GM18870 (cell line): ENCODE data around the gene METRNL.
"Not testable (repeated sequence)": the region's sequence is repeated elsewhere in the genome, so short reads cannot be mapped to it uniquely, and the experiment has no call there.

Experiments
- ATAC-seq: cut with Tn5 transposase; IDR thresholded peaks from one replicate; pipeline ENCODE4 v1.9.1; 2021; ENCODE audit warnings: moderate library complexity; ENCODE audit not compliant: unreplicated experiment

METRNL gene

GRCh38 chr17:83134456-83134855 is 55.0 kb downstream of the METRNL start:
- ATAC-seq, result not testable (repeated sequence)

GRCh38 chr17:83135692-83136091 is 56.3 kb downstream of the METRNL start:
- ATAC-seq, result no peak

GRCh38 chr17:83136156-83136555 is 56.7 kb downstream of the METRNL start:
- no peak for ATAC-seq

GRCh38 chr17:83136931-83137330 is 57.5 kb downstream of the METRNL start:
- ATAC-seq, result no peak

GRCh38 chr17:83137523-83137922 is 58.1 kb downstream of the METRNL start:
- no peak for ATAC-seq

GRCh38 chr17:83138820-83139219 is 59.4 kb downstream of the METRNL start:
- ATAC-seq, result no peak

GRCh38 chr17:83139541-83140248 is 60.3 kb downstream of the METRNL start:
- ATAC-seq, result not testable (repeated sequence)

GRCh38 chr17:83140249-83140566 is 60.8 kb downstream of the METRNL start:
- ATAC-seq, result not testable (repeated sequence)

GRCh38 chr17:83142619-83143018 is 63.2 kb downstream of the METRNL start:
- no peak for ATAC-seq

GRCh38 chr17:83143817-83144231 is 64.4 kb downstream of the METRNL start:
- no peak for ATAC-seq
